ENCODE measurements around the gene ACTL6B. TPM values are rescaled to one million over a fixed set of nuclear protein-coding genes. Genes with fewer than 3 reads are reported as not detected.
A peak's percentile ranks its signal among the peaks of the same experiment; 100 is the strongest.
"Not testable (repeated sequence)": the region's sequence is repeated elsewhere in the genome, so short reads cannot be mapped to it uniquely, and the experiment has no call there.

ACTL6B gene
- total RNA-seq (not detected), polyA plus RNA-seq (not detected)
- long read RNA-seq, donor 1 = 0 reads
- long read RNA-seq, donor 2 = 0 reads

DNA sequence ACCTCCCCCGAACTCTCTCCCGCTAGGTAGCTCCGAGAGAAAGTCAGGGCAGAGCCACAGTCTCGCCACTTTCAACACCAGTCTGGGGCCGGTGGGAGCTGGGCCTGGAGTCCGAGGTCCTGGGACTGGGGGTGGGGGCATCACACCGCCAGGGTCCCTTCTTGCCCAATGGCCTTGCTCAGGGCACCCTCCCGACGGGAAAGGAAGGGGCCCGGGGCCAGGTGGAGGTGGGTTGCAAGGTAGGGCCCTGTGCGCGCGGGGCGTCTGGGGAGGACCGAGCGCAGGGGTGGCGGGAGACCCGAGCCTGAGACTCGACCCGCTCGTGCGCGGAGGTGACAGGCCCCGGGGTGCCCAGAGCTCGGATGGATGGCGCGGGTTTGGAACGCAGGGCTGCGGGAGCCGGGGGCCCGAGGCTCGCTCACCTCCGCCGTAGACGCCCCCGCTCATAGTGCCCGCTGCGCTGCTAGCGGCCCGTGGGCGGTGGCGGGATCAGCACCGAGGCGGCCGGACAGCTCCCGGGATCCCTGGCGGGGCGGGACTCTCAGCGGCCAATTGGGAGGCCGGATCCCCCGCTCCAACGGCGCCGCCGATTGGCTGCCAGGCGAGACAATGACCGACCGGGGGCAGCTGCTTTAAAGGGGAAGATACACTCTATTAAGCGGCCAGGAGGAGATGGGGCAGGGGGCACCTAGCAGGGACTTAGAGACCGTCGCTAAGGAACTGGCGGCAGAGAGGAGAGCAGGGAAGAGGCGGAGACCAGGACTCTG, at the start of gene ACTL6B:
ACTL6B (minus strand) TSS at position 541 of the 767 bp plus-strand sequence; CDS start at position 447, 94 bp downstream.
- WGBS, 5 donors = 10 to 25% (median 14%) methylated on average over 25 to 63 of the region's 63 CpGs
- no peak within 1 kb of the TSS for H3K27ac ChIP-seq
- peaks cover 0 to 5% (median 0%) of the 10 kb centered on the region in 8 donors for H3K9me3 ChIP-seq
- H3K4me1 ChIP-seq = peaks cover 0 to 9% (median 2%) of the 10 kb centered on the region in 6 donors
- no peak within 1 kb of the TSS for H3K4me3 ChIP-seq
- H3K27me3 ChIP-seq (replicated peaks in 1 of 7) = peaks cover 7 to 93% (median 38%) of the 10 kb centered on the region in 7 donors
- H3K36me3 ChIP-seq = no peaks in the 10 kb centered on the region
- no peak for DNase-seq
- peak in 1 of 3 donors; percentile 46 for TF ChIP-seq POLR2AphosphoS5 (IDR thresholded peaks at IDR 0.05)
- TF ChIP-seq, protein P1, sequence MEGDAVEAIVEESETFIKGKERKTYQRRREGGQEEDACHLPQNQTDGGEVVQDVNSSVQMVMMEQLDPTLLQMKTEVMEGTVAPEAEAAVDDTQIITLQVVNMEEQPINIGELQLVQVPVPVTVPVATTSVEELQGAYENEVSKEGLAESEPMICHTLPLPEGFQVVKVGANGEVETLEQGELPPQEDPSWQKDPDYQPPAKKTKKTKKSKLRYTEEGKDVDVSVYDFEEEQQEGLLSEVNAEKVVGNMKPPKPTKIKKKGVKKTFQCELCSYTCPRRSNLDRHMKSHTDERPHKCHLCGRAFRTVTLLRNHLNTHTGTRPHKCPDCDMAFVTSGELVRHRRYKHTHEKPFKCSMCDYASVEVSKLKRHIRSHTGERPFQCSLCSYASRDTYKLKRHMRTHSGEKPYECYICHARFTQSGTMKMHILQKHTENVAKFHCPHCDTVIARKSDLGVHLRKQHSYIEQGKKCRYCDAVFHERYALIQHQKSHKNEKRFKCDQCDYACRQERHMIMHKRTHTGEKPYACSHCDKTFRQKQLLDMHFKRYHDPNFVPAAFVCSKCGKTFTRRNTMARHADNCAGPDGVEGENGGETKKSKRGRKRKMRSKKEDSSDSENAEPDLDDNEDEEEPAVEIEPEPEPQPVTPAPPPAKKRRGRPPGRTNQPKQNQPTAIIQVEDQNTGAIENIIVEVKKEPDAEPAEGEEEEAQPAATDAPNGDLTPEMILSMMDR (IDR thresholded peaks at IDR 0.05 in 8 of 11, conservative IDR thresholded peaks at IDR 0.05 in 3 of 11) = no peak
- intact Hi-C loops (cut with DNase I; ENCODE audit: low total_unique reads) = no loop called here

GRCh38 chr7:100705320-100705752, 49.1 kb upstream of the ACTL6B start:
- peaks cover 6 to 31% (median 26%) of the 10 kb centered on the region in 6 donors for H3K4me1 ChIP-seq
- peak; percentile 95 for DNase-seq
- H3K27ac ChIP-seq = peak overlapping the region; percentile 90 to 98 (median 94)
- no peaks in the 10 kb centered on the region for H3K9me3 ChIP-seq
- H3K4me3 ChIP-seq = peak overlapping the region; percentile 72 to 92 (median 82)
- H3K27me3 ChIP-seq (replicated peaks in 1 of 7) = no peaks in the 10 kb centered on the region
- whole genome bisulfite sequencing, 5 donors = 0 to 1% (median 0%) methylated on average over 5 to 25 of the region's 25 CpGs
- peaks cover 0 to 19% (median 0%) of the 10 kb centered on the region in 6 donors for H3K36me3 ChIP-seq
- intact Hi-C loops (cut with DNase I; ENCODE audit: low total_unique reads) = loop anchor here (10.0 kb wide), 3 partner anchors 149 to 349 kb away; partner anchors contain the start of genes SLC12A9 and TSC22D4
- TF ChIP-seq POLR2AphosphoS5 (IDR thresholded peaks at IDR 0.05) = no peak
- TF ChIP-seq, protein P1 (IDR thresholded peaks at IDR 0.05 in 8 of 11, conservative IDR thresholded peaks at IDR 0.05 in 3 of 11) = peak; percentile 76 to 95 (median 90)

GRCh38 chr7:100701089-100701488, 44.8 kb upstream of the ACTL6B start:
- 46 to 80% (median 54%) methylated on average over 3 of the region's 3 CpGs for WGBS, 5 donors
- not testable (repeated sequence) for DNase-seq

DNA sequence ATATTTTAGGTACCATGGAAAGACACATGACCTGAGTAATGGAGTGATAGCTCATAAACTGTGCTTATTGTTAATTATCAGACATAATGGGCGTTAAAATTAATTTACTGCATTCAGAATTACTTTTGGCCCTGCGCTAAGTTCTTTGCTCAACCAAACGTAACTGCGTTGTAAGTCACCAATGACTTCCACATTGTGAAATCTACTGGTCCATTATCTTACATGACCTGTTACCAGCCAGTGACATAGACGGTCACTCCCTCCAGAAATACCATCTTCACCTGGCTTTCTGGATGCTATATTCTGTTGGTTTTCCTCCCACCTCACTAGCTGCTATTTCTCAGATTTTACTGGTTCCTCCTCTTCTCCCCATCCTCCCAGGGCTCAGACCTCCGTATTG, 42.8 kb upstream of the ACTL6B start:
- intact Hi-C loops (cut with DNase I; ENCODE audit: low total_unique reads) = no loop called here
- WGBS, 5 donors = 54 to 85% (median 69%) methylated on average over 5 to 6 of the region's 6 CpGs
- no peaks in the 10 kb centered on the region for H3K36me3 ChIP-seq
- H3K9me3 ChIP-seq = no peaks in the 10 kb centered on the region
- H3K27me3 ChIP-seq (replicated peaks in 1 of 7) = peaks cover 0 to 10% (median 0%) of the 10 kb centered on the region in 7 donors
- H3K27ac ChIP-seq = no peak overlapping the region
- DNase-seq = no peak
- TF ChIP-seq POLR2AphosphoS5 (IDR thresholded peaks at IDR 0.05) = no peak
- TF ChIP-seq, protein P1 (IDR thresholded peaks at IDR 0.05 in 8 of 11, conservative IDR thresholded peaks at IDR 0.05 in 3 of 11) = no peak
- no peak for TF ChIP-seq POLR2A (IDR thresholded peaks at IDR 0.05)
- H3K4me1 ChIP-seq = peaks cover 4 to 17% (median 11%) of the 10 kb centered on the region in 6 donors
- H3K4me3 ChIP-seq = no peak overlapping the region

More at GRCh38 chr7:100701089-100701488, 44.8 kb upstream of the ACTL6B start:
- Histone ChIP-seq H3K4me1 (peaks cover 0 to 13% (median 9%) of the 10 kb centered on the region in 6 donors), H3K27me3 (replicated peaks in 1 of 7) (peaks cover 0 to 10% (median 0%) of the 10 kb centered on the region in 7 donors)
- intact Hi-C loops (cut with DNase I; ENCODE audit: low total_unique reads) = loop anchor here (10.0 kb wide), 3 partner anchors 154 to 354 kb away; partner anchors contain the start of genes SLC12A9 and TSC22D4
- not testable (repeated sequence) for H3K36me3 ChIP-seq, H3K9me3 ChIP-seq, H3K27ac ChIP-seq, H3K4me3 ChIP-seq
